ENCODE data around the gene LATS2.

The LATS2 gene

GRCh38 chr13:21012841-21013681, 48.3 kb downstream of the LATS2 start:
- Histone ChIP-seq H3K4me3 (ENCODE audit: low read length in 2 of 2) (no peak overlapping the region), H3K23ac (ENCODE audit: low read depth, low read length, poor library complexity) (no peak overlapping the region), H2AFZ (ENCODE audit: low read length) (no peak overlapping the region), H3K79me1 (ENCODE audit: low read depth, low read length) (peaks cover 4% of the 10 kb centered on the region), H3K9ac (ENCODE audit: low read depth, low read length, poor library complexity) (no peak overlapping the region), H3K4me2 (ENCODE audit: insufficient read depth, low read length, poor library complexity, severe bottlenecking) (no peak overlapping the region), H2BK5ac (ENCODE audit: low read length) (no peak overlapping the region), H3K4ac (ENCODE audit: low read length) (no peak overlapping the region), H2BK15ac (ENCODE audit: low read length) (no peak overlapping the region), H3K36me3 (replicated peaks in 1 of 2; ENCODE audit: control insufficient read depth in 2 of 2, insufficient read depth in 2 of 2, low read length in 2 of 2) (peaks cover 1 to 13% of the 10 kb centered on the region in 2 donors), H3K18ac (ENCODE audit: low read length) (no peak overlapping the region), H3K14ac (ENCODE audit: low read length) (no peak overlapping the region), H3K27me3 (ENCODE audit: control insufficient read depth in 3 of 3, insufficient read depth in 3 of 3, low read depth in 1 of 3, low read length in 3 of 3) (no peaks in the 10 kb centered on the region), H2BK120ac (ENCODE audit: low read depth, low read length) (no peak overlapping the region), H4K91ac (ENCODE audit: low read depth, low read length, poor library complexity) (no peak overlapping the region), H2AK5ac (ENCODE audit: low read depth, low read length) (no peak overlapping the region), H3K27ac (replicated peaks; ENCODE audit: low read length) (no peak overlapping the region), H2BK12ac (ENCODE audit: low read length) (no peak overlapping the region), H4K8ac (ENCODE audit: low read depth, low read length) (no peak overlapping the region), H3K4me1 (ENCODE audit: control insufficient read depth in 2 of 2, insufficient read depth in 1 of 2, low read depth in 1 of 2, low read length in 2 of 2) (peaks cover 4 to 5% of the 10 kb centered on the region in 2 donors), H3K9me3 (replicated peaks in 1 of 2; ENCODE audit: control insufficient read depth in 2 of 2, insufficient read depth in 1 of 2, low read depth in 1 of 2, low read length in 2 of 2) (no peaks in the 10 kb centered on the region)
- WGBS, 2 donors (ENCODE audit: extremely low coverage in 2 of 2, insufficient read length in 2 of 2, insufficient replicate concordance in 1 of 2) = no CpG with 5 or more reads among the region's 5 CpGs
- DNase-seq (ENCODE audit: low spot score) = no peak

- Histone ChIP-seq H4K8ac (ENCODE audit: low read depth, low read length) (no peak overlapping the region), H2AFZ (ENCODE audit: low read length) (no peak overlapping the region), H4K91ac (ENCODE audit: low read depth, low read length, poor library complexity) (no peak overlapping the region), H3K36me3 (replicated peaks in 1 of 2; ENCODE audit: control insufficient read depth in 2 of 2, insufficient read depth in 2 of 2, low read length in 2 of 2) (peaks cover 1 to 13% of the 10 kb centered on the region in 2 donors), H2BK15ac (ENCODE audit: low read length) (no peak overlapping the region), H3K9me3 (replicated peaks in 1 of 2; ENCODE audit: control insufficient read depth in 2 of 2, insufficient read depth in 1 of 2, low read depth in 1 of 2, low read length in 2 of 2) (no peaks in the 10 kb centered on the region), H2BK120ac (ENCODE audit: low read depth, low read length) (no peak overlapping the region), H3K27ac (replicated peaks; ENCODE audit: low read length) (no peak overlapping the region), H3K27me3 (ENCODE audit: control insufficient read depth in 3 of 3, insufficient read depth in 3 of 3, low read depth in 1 of 3, low read length in 3 of 3) (no peaks in the 10 kb centered on the region), H3K23ac (ENCODE audit: low read depth, low read length, poor library complexity) (no peak overlapping the region), H2BK5ac (ENCODE audit: low read length) (no peak overlapping the region), H3K4me1 (ENCODE audit: control insufficient read depth in 2 of 2, insufficient read depth in 1 of 2, low read depth in 1 of 2, low read length in 2 of 2) (peaks cover 4 to 5% of the 10 kb centered on the region in 2 donors), H3K4ac (ENCODE audit: low read length) (no peak overlapping the region), H3K4me2 (ENCODE audit: insufficient read depth, low read length, poor library complexity, severe bottlenecking) (no peak overlapping the region), H3K18ac (ENCODE audit: low read length) (no peak overlapping the region), H2BK12ac (ENCODE audit: low read length) (no peak overlapping the region), H2AK5ac (ENCODE audit: low read depth, low read length) (no peak overlapping the region), H3K14ac (ENCODE audit: low read length) (no peak overlapping the region), H3K79me1 (ENCODE audit: low read depth, low read length) (peaks cover 6% of the 10 kb centered on the region), H3K9ac (ENCODE audit: low read depth, low read length, poor library complexity) (no peak overlapping the region), H3K4me3 (ENCODE audit: low read length in 2 of 2) (no peak overlapping the region)
- no peak for DNase-seq (ENCODE audit: low spot score)
- WGBS, 2 donors (ENCODE audit: extremely low coverage in 2 of 2, insufficient read length in 2 of 2, insufficient replicate concordance in 1 of 2) = no CpG with 5 or more reads among the region's 5 CpGs
Measured at GRCh38 chr13:21012211-21012610, 49.2 kb downstream of the LATS2 start.

DNA sequence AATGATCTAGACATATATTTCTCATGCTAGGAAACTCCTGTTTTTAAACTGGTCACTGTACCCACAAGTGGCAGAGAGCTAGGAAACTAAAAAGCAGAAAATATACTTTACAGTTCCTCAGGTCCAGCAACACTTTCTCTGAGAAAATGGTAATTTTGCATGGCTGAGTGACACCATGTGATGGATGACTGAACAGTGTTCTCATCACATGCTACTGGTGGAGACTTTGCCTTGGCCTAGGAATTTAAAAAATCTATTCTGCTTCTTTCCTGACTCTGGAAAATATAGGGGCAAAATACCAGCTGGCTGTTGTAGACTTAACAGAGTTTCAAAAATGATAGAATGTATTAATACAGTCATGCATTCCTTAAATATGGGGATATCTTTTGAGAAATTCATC, 50.0 kb downstream of the LATS2 start:
- H3K9ac ChIP-seq (ENCODE audit: low read depth, low read length, poor library complexity) = no peak overlapping the region
- no peak overlapping the region for H2BK5ac ChIP-seq (ENCODE audit: low read length)
- H2BK120ac ChIP-seq (ENCODE audit: low read depth, low read length) = no peak overlapping the region
- H3K4me2 ChIP-seq (ENCODE audit: insufficient read depth, low read length, poor library complexity, severe bottlenecking) = no peak overlapping the region
- no peaks in the 10 kb centered on the region for H3K9me3 ChIP-seq (replicated peaks in 1 of 2; ENCODE audit: control insufficient read depth in 2 of 2, insufficient read depth in 1 of 2, low read depth in 1 of 2, low read length in 2 of 2)
- H4K91ac ChIP-seq (ENCODE audit: low read depth, low read length, poor library complexity) = no peak overlapping the region
- H3K36me3 ChIP-seq (replicated peaks in 1 of 2; ENCODE audit: control insufficient read depth in 2 of 2, insufficient read depth in 2 of 2, low read length in 2 of 2) = peaks cover 1 to 13% of the 10 kb centered on the region in 2 donors
- H3K27me3 ChIP-seq (ENCODE audit: control insufficient read depth in 3 of 3, insufficient read depth in 3 of 3, low read depth in 1 of 3, low read length in 3 of 3) = no peaks in the 10 kb centered on the region
- H3K79me1 ChIP-seq (ENCODE audit: low read depth, low read length) = peaks cover 6% of the 10 kb centered on the region
- H2AFZ ChIP-seq (ENCODE audit: low read length) = no peak overlapping the region
- H3K18ac ChIP-seq (ENCODE audit: low read length) = no peak overlapping the region
- H4K8ac ChIP-seq (ENCODE audit: low read depth, low read length) = no peak overlapping the region
- no peak overlapping the region for H3K14ac ChIP-seq (ENCODE audit: low read length)
- H3K27ac ChIP-seq (replicated peaks; ENCODE audit: low read length) = no peak overlapping the region
- H3K4me1 ChIP-seq (ENCODE audit: control insufficient read depth in 2 of 2, insufficient read depth in 1 of 2, low read depth in 1 of 2, low read length in 2 of 2) = peaks cover 4 to 5% of the 10 kb centered on the region in 2 donors
- DNase-seq (ENCODE audit: low spot score) = no peak
- no peak overlapping the region for H3K4me3 ChIP-seq (ENCODE audit: low read length in 2 of 2)
- H2AK5ac ChIP-seq (ENCODE audit: low read depth, low read length) = no peak overlapping the region
- no peak overlapping the region for H3K4ac ChIP-seq (ENCODE audit: low read length)
- no peak overlapping the region for H2BK12ac ChIP-seq (ENCODE audit: low read length)
- no peak overlapping the region for H3K23ac ChIP-seq (ENCODE audit: low read depth, low read length, poor library complexity)
- no peak overlapping the region for H2BK15ac ChIP-seq (ENCODE audit: low read length)

DNA sequence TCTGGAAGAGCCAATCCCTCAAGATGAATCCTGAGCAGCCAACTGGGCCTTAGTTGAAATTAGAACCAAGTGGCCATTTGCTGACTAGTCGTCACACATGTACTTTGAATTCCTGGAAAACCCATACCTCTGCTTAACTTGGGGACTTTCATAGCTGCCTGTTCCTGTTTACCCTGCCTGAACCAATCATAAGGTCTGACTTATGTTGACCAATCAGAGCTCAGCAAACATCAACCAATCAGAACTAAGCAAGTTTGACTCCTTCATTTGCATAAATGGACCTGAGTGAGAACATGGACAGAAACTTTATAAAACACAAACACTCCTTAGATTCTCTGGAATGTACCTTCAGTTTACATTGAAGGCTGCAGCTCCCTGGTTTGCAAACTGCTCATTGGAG, 50.8 kb downstream of the LATS2 start:
- Histone ChIP-seq H2AFZ (ENCODE audit: low read length) (no peak overlapping the region), H3K27ac (replicated peaks; ENCODE audit: low read length) (no peak overlapping the region), H2BK15ac (ENCODE audit: low read length) (no peak overlapping the region), H3K4me2 (ENCODE audit: insufficient read depth, low read length, poor library complexity, severe bottlenecking) (no peak overlapping the region), H3K4me1 (ENCODE audit: control insufficient read depth in 2 of 2, insufficient read depth in 1 of 2, low read depth in 1 of 2, low read length in 2 of 2) (peaks cover 4 to 5% of the 10 kb centered on the region in 2 donors), H2BK5ac (ENCODE audit: low read length) (no peak overlapping the region), H3K23ac (ENCODE audit: low read depth, low read length, poor library complexity) (no peak overlapping the region), H3K9me3 (replicated peaks in 1 of 2; ENCODE audit: control insufficient read depth in 2 of 2, insufficient read depth in 1 of 2, low read depth in 1 of 2, low read length in 2 of 2) (no peaks in the 10 kb centered on the region), H3K18ac (ENCODE audit: low read length) (no peak overlapping the region), H3K36me3 (replicated peaks in 1 of 2; ENCODE audit: control insufficient read depth in 2 of 2, insufficient read depth in 2 of 2, low read length in 2 of 2) (peaks cover 1 to 13% of the 10 kb centered on the region in 2 donors), H3K9ac (ENCODE audit: low read depth, low read length, poor library complexity) (no peak overlapping the region), H3K79me1 (ENCODE audit: low read depth, low read length) (peaks cover 6% of the 10 kb centered on the region), H3K4me3 (ENCODE audit: low read length in 2 of 2) (no peak overlapping the region), H2BK120ac (ENCODE audit: low read depth, low read length) (no peak overlapping the region), H4K91ac (ENCODE audit: low read depth, low read length, poor library complexity) (no peak overlapping the region), H3K27me3 (ENCODE audit: control insufficient read depth in 3 of 3, insufficient read depth in 3 of 3, low read depth in 1 of 3, low read length in 3 of 3) (no peaks in the 10 kb centered on the region), H3K14ac (ENCODE audit: low read length) (no peak overlapping the region), H3K4ac (ENCODE audit: low read length) (no peak overlapping the region), H2BK12ac (ENCODE audit: low read length) (no peak overlapping the region), H2AK5ac (ENCODE audit: low read depth, low read length) (no peak overlapping the region), H4K8ac (ENCODE audit: low read depth, low read length) (no peak overlapping the region)
- WGBS, 2 donors (ENCODE audit: extremely low coverage in 2 of 2, insufficient read length in 2 of 2, insufficient replicate concordance in 1 of 2) = no CpG with 5 or more reads among the region's 1 CpG
- DNase-seq (ENCODE audit: low spot score) = no peak
